Smooth muscle cell of the brain vasculature (primary cell): ENCODE results near the gene GEMIN2.
"Not testable (repeated sequence)": the region's sequence is repeated elsewhere in the genome, so short reads cannot be mapped to it uniquely, and the experiment has no call there.

Experiments
- DNase-seq: peaks from one replicate; pipeline ENCODE4 v3.0.0-alpha.2; 2012; ENCODE audit warnings: low read depth, low spot score

GEMIN2 gene, protein sequence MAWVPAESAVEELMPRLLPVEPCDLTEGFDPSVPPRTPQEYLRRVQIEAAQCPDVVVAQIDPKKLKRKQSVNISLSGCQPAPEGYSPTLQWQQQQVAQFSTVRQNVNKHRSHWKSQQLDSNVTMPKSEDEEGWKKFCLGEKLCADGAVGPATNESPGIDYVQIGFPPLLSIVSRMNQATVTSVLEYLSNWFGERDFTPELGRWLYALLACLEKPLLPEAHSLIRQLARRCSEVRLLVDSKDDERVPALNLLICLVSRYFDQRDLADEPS

DNA sequence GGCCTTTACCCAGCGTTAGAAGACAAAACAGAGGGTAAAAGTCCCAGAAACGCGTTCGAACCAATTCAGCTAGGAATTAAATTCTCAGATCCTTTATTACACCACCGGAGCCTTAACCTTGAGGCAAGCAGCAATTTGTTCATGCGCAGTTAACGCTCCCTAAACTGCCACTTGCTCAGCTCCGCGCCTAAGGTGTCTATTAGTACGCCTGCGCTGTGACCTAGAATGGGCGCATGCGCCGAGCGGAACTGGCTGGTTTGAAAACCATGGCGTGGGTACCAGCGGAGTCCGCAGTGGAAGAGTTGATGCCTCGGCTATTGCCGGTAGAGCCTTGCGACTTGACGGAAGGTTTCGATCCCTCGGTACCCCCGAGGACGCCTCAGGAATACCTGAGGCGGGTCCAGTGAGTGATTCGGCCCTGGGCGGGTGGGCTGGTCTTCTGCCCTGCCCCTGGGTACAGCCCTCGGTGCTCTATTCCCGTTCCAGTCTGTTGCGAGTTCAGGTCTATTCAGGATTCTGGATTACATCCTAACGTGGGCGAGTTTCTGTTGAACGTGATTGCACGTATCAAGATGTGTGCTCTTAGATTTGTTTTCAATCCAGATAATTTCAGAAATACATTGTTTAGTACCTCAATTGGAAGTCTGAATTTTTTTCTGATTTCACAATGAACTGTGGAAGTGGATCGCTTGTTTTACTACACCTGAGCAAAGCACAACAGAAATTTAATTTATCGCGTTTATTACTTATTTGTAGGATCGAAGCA is at the start of gene GEMIN2:
TSS of gene GEMIN2 (plus strand) at position 251 of the 766 bp plus-strand sequence. CDS start at position 267, 16 bp downstream.
- DNase-seq: peak; percentile 82

DNA sequence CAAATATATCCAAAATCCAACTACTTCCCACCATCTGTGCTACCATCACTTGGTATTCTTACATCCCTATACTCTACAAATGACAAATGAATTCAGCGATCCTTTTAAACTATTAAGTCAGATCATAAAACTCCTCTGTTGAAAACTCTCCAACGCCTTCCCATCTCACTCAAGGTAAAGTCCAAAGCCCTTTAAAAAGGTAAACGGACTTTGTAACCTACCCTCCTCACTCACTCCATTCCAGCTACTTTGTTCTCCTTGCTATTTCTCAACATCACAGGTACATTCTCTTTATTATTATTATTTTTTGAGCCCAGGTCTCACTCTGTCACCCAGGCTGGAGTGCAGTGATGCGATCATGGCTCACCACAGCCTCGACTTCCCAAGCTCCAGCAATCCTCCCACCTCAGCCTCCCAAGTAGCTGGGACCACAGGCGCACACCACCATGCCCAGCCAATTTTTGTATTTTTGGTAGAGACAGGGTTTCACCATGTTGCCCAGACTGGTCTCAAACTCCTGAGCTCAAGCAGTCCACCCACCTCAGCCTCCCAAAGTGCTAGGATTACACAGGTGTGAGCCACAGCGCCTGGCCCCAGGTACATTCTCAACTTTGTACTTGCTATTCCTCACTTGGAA is 44.8 kb upstream of the GEMIN2 start:
- DNase-seq: not testable (repeated sequence)

DNA sequence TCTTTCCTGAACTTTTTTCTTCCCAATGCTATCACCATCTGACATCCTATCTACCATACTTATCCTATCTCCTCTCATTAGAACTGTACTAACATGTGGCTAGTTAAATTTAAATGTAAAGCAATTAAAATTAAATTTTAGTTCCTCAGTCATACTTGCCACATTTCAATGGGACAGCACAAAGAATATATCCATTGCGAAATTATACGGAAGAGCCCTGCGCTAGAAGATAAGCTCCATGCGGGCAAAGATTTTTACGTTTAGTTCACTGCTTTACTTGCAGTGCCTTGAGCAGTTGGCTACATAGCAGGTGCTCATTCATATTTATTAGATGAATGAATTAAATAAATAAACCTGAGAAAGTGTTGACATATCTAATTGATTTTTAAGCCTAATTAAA is 44.2 kb upstream of the GEMIN2 start:
- DNase-seq: no peak

DNA sequence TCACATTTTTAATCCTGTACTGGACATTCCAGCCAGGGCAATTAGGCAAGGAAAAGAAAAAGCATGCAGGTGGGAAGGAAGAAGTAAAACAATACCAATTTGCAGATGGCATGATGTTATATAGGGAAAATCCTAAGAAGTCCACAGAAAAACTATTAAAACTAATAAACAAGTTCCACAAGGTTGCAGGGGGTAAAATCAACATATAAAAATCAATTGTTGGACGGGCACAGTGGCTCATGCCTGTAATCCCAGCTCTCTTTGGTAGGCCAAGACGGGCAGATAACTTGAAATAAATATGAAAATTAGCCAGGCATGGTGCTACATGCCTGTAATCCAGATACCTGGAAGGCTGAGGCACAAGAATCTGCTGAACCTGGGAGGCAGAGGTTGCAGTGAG is 43.0 kb upstream of the GEMIN2 start:
- no peak for DNase-seq

DNA sequence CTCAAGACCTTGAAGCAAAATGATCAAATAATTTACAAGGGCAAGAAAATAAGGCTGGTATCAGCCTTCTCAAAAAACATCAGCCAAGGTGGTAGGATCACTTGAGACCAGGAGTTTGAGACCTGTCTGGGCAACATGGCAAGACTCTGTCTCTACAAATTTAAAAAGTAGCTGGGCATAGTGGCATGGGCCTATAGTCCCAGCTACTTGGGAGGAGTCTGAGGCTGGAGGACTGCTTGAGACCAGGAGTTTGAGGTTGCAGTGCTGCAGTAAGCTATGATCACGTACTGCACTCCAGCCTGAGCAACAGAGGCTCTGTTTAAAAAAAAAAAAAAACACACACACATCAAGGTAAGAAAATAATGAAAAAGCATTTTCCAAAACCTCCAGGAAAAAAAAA is 33.2 kb upstream of the GEMIN2 start:
- no peak for DNase-seq

DNA sequence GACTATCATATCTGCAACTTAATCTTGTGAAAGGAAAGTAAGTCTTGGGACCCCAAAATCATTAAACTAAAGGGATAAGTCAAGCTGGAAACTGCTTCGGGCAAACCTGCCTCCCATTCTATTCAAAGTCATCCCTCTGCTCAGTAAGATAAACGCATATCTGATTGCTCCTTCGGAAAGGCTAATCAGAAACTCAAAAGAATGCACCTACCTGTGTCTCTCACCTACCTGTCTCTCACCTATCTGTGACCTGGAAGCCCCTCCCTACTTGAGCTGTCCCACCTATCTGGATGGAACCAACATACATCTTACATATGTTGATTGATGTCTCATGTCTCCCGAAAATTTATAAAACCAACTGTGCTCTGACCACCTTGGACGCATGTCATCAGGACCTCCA is 31.0 kb upstream of the GEMIN2 start:
- no peak for DNase-seq

DNA sequence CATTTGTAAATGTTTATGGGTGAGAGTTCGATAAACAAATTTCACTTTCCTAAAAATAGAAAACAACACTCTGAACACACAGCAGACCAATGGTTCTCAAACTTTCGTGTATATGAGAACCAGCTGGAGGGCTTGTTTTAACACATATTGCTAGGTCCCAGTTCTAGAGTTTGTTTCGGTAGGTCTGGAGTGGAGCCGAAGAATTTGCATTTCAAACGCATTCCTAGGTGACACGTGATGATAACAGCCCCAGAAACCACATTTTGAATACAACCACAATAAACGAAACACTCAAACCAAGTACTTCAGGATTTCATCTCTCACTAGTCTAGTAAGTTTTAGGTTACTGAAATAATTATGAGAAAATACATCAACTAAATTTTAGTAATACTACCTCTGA is 28.2 kb upstream of the GEMIN2 start:
- no peak for DNase-seq

DNA sequence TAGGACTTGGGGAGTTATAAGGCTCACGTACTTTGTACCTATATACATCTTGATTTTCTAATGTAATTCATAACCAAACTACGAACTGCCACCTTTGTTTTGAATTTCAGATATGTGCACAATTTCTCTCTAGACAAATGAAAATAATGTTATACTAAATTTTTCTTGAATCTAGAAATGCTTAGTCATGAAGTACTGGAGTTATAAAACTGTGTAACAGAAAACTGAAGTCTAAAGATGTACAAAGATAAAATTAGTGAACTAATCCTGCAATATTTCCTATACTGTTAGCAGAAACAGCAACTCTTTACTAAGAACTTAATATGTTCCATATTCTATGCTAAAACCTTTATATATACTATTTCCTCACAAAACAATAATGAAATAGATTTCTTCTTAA is 26.6 kb upstream of the GEMIN2 start:
- DNase-seq: no peak

DNA sequence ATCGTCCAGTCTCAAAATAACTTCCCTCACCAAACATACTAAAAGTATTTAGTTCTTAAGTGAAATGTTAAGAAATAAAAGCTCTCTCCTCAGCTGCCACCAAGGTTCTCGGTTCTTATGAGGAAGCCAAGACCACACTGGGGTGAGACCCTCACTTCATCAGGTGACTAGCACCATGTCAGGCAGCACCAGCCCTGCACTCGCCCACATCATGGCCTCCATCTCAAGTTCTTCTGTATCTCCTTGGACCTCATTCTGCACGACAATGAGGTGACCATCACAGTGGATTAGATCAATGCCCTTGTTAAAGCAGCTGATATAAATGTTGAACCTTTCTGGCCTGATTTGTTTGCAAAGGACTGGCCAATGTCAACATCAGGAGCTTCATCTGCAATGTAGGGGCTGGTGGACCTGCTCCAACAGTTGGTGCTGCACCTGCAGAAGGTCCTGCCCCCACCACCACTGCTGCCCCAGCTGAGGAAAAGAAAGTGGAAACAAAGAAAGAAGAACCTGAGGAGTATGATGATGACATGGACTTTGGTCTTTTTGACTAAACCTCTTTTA is 23.5 kb upstream of the GEMIN2 start:
- no peak for DNase-seq

DNA sequence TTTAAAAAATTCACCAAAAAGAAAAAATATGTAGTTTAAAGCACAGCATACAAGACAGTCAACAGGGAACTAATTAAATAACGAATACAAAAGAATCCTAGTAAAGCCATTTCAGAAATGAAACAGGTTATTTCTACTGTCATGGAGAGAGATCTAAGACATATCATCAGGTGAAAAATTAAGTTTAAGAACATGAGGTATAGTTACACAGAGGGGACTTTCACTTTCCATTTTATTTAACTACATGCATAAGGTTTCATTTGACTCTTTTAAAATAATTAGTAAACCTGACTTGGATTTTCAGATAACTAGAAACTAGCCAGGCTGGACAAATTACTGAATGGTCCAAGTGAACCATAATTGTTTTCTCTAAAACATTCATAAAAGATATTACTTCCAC is 22.4 kb upstream of the GEMIN2 start:
- no peak for DNase-seq

DNA sequence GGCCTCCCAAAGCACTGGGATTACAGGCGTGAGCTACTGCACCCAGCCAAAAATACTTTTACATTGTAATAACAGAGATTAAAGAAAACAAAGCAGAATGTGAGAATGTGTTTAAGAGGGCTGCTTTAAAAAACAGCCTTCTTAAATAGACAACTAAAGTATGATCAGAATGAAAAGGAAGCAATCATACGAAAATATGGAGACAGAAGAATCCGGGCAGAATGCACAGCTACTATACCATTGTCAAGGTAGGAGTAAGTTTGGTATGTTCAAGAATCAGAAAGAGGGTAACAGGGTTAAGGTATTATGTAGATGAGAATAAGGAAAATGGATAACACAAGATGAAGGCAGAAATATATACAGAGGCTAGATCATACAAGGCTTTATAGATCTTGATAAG is 19.6 kb upstream of the GEMIN2 start:
- DNase-seq: no peak

DNA sequence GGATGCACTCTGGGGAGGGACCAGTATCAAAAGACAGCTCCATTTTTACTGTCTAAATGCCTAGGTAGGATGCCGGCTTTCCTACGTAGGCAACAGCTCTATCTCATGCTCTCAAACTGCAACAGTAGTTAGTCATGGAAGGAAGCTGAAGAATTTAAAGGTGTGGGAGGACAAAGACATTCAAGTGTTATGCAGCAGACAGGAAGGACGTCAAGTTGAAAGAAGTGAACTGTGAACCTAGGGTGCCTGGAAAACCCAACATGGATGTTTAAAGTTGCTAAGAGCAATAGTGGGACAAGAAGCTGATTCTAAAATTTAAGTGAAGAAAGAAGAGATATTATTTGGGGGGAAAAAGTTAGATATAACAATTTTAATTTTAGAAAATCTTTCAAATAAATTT is 17.0 kb upstream of the GEMIN2 start:
- DNase-seq: no peak

DNA sequence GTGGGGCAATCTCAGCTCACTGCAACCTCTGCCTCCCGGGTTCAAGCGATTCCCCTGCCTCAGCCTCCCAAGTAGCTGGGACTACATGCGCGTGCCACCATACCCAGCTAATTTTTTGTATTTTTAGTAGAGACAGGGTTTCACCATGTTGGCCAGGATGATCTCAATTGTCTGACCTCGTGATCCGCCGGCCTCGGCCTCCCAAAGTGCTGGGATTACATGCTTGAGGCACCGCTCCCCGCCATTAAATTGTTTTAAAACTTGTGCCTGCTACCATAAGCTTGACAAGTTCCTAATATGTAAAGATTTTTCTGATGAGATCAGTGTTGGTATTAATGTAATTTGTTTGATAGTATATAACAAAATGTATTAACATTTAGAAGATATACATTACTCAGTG is 14.9 kb upstream of the GEMIN2 start:
- not testable (repeated sequence) for DNase-seq

DNA sequence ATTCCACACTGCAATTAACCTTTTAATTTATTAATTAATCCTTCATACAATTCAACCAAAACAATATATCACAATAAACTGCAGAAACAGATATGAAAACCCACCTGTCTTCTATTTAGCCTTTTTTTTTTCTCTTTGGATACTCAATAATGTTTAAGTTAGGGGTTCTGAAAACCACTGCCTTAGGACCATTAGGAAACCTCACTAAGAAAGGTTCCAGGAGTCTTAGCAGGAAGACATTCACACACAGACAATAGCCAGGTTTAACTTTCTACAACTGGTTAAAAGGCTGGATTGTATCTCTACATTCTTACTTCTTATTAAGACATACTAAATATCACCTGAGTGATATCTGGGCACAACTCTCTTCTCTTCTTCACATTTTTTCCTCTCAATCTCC is 14.4 kb upstream of the GEMIN2 start:
- no peak for DNase-seq

DNA sequence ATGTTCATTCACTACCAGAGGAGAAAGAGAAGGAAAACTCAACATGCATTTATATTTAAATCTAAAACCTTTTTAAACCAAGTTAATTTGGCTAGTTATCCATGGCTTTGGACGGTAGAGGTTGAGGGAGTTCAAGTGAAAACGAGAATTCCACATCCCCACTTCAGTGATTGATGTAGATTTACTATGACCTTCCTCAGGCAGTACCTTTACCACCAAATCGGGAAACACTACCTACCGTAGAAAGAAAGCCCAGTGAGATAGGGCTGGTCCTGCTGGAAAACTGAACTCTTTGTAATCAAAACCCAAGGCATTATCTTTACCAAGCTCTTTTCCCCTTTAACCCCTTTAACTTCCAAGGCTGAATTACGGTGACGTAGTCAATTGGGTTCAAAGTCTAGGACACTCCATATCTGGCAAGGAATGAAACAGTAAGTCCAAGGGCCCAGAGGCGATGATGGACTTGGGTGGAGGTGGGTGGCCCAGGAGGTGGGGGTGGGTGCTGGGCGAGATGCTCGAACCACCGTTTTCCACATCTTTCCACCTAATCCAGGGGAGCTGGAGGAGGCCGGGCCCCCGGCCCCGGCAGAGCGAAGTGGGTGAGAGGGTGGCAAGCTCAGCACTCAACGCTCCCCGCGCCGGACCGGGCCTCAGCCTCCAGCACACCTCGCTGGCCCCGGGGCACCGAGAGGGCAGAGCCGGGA is 11.7 kb upstream of the GEMIN2 start:
- no peak for DNase-seq

DNA sequence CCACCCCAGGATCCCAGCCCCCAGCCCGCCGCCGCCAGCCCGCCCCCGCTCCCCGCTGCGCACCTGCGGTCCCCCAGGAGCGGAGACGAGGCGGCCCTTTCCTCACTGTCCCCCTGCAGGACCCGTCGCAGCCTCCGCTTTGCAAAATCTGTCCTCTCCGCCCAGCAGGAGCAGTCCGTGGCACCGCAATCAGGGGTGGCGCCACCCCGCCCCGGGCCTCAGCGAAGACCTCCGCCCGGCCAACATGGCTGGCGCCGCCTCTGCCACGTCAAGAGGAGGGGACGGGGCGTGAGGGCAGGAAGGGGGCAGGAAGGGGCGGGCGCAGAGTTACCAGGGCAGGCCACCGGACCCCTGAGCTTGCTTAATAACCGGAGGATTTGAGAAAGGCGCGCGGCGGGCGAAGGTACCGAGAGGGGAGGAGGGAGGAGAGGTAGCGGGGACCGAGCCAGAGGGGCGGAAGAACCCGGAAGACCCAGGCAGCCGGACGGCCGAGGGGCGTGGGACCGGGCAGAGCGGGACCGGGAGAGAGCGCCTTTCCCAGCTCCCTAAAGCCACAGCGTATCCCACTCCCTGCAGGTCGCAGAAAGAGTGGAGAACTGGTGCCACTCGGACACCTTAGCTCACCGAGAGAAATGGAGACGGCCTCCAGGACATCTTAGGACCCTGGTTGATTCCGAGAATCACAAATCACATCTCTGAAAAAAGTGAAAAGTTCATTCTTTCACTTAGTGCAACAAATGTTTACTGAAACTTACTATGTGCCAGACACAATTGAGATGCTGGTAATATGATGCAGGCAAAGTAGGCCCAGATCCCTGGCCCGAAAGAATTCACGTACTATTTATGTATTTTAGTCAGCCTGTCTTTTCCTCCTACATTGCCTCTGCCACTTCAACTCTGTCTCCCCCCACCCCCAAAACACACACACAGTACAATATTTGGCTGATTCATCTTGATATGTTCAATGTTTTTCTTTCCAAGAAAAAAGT is 10.9 kb upstream of the GEMIN2 start, which contains the start of gene SEC23A:
TSS of gene SEC23A (minus strand) at position 267 of the 989 bp plus-strand sequence. CDS start 7,117 bp downstream, outside the sequence.
- DNase-seq: peak; percentile 62

DNA sequence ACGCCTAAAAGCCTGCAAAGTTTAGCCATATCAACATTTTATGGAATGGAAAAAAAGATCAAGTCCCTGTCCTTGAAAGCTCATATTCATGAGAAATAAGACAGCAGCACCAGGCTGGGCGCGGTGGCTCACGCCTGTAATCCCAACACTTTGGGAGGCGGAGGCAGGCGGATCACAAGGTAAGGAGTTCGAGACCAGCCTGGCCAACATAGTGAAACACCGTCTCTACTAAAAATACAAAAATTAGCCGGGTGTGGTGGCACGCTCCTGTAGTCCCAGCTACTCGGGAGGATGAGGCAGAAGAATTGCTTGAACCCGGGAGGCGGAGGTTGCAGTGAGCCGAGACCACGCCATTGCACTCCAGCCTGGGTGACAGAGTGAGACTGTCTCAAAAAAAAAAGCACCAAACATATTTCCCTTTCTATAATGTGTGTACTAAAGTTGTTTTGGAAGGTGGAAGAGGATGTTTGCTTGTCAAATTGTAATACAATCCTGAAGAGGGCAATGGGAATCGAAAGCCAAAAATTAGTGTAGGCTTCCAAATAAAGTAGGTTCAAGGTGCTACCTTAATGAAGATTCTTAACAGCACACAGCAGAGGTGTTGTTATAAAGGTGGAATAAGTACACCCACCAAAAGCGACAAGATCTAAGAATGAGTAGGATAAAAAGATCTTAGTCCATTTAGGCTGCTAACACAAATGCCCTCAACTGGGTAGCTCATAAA is 9.9 kb upstream of the GEMIN2 start:
- DNase-seq: not testable (repeated sequence)

DNA sequence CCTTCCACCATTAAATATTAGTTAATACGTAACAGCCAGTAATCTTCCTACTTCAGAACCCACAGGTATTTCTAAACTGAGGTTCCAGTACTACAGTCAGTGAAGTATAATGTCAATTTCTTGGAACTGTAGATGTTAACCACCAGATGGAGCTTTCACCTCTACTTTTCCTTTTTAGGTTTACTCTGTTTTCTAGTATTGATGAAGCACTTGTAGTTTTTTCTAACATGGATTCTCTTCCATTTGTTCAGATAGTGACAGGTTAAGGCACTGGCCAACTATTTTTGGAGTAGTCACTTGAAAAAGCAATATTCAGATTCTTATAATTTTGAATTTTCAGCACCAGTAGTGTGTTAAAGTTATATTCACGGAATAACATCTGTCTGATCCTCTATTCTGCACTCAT is 6.5 kb upstream of the GEMIN2 start:
- no peak for DNase-seq

DNA sequence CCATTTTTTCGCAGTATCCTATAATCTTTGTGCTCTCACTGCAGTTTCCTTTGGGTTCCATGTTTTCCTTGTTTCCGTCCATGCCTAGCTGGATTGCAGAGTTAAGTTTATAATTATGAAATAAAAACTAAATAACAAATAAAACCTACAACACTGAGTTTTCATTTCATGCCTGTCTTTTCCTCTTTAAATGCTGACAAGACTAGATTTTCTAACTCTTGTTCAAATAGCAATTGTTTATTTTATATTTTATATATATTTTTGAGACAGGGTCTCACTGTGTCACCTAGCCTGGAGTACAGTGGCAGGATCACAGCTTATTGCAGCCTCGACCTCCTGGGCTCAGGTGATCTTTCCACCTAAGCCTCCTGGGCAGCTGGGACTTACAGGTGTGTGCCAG is 5.3 kb upstream of the GEMIN2 start:
- DNase-seq: no peak
